Measurements from ENCODE around the gene GFM2. TPM values are rescaled to one million over a fixed set of nuclear protein-coding genes. Genes with fewer than 3 reads are reported as not detected.

The GFM2 gene
- total and polyA plus RNA-seq, 2 of the 8 experiments (the other 6 are each of a cell fraction or from before 2014, with no cell fraction given), result 17.8 to 30.6 TPM

- TF ChIP-seq CHD7 (IDR thresholded peaks at IDR 0.05; ENCODE audit: insufficient replicate concordance, low read length) (no peak), CBX8 (IDR thresholded peaks at IDR 0.05; ENCODE audit: borderline replicate concordance, low read depth, low read length) (no peak), POLR2A (IDR thresholded peaks at IDR 0.05; ENCODE audit: control extremely low read depth in 1 of 2, low read depth in 2 of 2, low read length in 2 of 2) (peak in 1 of 2 experiments; percentile 69; a peak in 1 of 3 replicates), KDM1A (IDR thresholded peaks at IDR 0.05; ENCODE audit: borderline replicate concordance, low read length) (no peak), RNF2 (IDR thresholded peaks at IDR 0.05; ENCODE audit: borderline replicate concordance, low read depth, low read length, missing control alignments, poor library complexity, severe bottlenecking) (no peak), ATF3 (IDR thresholded peaks at IDR 0.05; ENCODE audit: insufficient read depth, low read depth, low read length) (no peak), JUN (IDR thresholded peaks at IDR 0.05; ENCODE audit: low read depth, low read length) (no peak), ASH2L (IDR thresholded peaks at IDR 0.05; ENCODE audit: low read length) (peak; percentile 97), FOSL1 (IDR thresholded peaks at IDR 0.05; ENCODE audit: insufficient read depth, low read depth, low read length) (no peak)
These were observed at the start of gene GFM2, which contains the start of gene NSA2 (continued) for GRCh38 chr5:74766849-74767578.
